Calu3 (cell line): ENCODE measurements around the gene LRRIQ3. TPM values are rescaled to one million over a fixed set of nuclear protein-coding genes. Genes with fewer than 3 reads are reported as not detected.
A peak's percentile ranks its signal among the peaks of the same experiment; 100 is the strongest.

ENCODE experiments used
- BruUV-seq: library from RNA; stranded (reverse); fragments of 400-500 nt; replicated peaks from 2 replicates; lab custom pipeline; 2021; lab: Mats Ljungman, UMichigan
- CTCF ChIA-PET: fragments of 300-600 bp; sonication (Branson Sonifier 250); formaldehyde crosslinking; loops from one replicate; lab custom pipeline; 2022; ENCODE audit warnings: antibody characterized with exemption; lab: Charles Lee
- DNase-seq: peaks from one replicate; pipeline ENCODE4 v3.0.0; 2022
- H3K27ac Mint-ChIP-seq: one replicate; pipeline ENCODE4 v1.8.0; 2022; ENCODE audit warnings: mixed read lengths; ENCODE audit not compliant: unreplicated experiment
- H3K27me3 Mint-ChIP-seq: one replicate; pipeline ENCODE4 v1.8.0; 2022; ENCODE audit warnings: mixed read lengths; ENCODE audit not compliant: unreplicated experiment
- H3K36me3 Mint-ChIP-seq: one replicate; pipeline ENCODE4 v1.8.0; 2022; ENCODE audit warnings: mild to moderate bottlenecking, moderate library complexity, mixed read lengths; ENCODE audit not compliant: insufficient read depth, unreplicated experiment
- H3K4me1 Mint-ChIP-seq: one replicate; pipeline ENCODE4 v1.8.0; 2022; ENCODE audit warnings: mild to moderate bottlenecking, low read depth, mixed read lengths; ENCODE audit not compliant: unreplicated experiment
- H3K4me3 Mint-ChIP-seq: one replicate; pipeline ENCODE4 v1.8.0; 2022; ENCODE audit warnings: mild to moderate bottlenecking, low read depth, moderate library complexity, mixed read lengths; ENCODE audit not compliant: unreplicated experiment
- H3K9me3 Mint-ChIP-seq: one replicate; pipeline ENCODE4 v1.8.0; 2022; ENCODE audit warnings: low read depth, mixed read lengths; ENCODE audit not compliant: unreplicated experiment
- CTCF ChIP-seq: fragments of 200-600 bp; IDR thresholded peaks from one replicate; pipeline ENCODE4 v1.8.0; 2022; ENCODE audit warnings: antibody characterized with exemption; ENCODE audit not compliant: unreplicated experiment
- intact Hi-C: fragments of 100-400 bp; cut with micrococcal nuclease; formaldehyde crosslinking; loops from one replicate; pipeline ENCODE4 v1.10.0; 2022; ENCODE audit not compliant: unreplicated experiment
- total RNA-seq: library from RNA; stranded (reverse); gene quantifications from 2 replicates; pipeline ENCODE4 v1.2.3, GENCODE V29; 2022

LRRIQ3 gene
- total RNA-seq, 1 experiment from 2014 or later, result 0.52 TPM

GRCh38 chr1:74199504-74199903 is 1.5 kb upstream of the LRRIQ3 start:
- Mint-ChIP-seq H3K27ac (no peak overlapping the region), H3K4me1 (no peaks in the 10 kb centered on the region), H3K9me3 (no peaks in the 10 kb centered on the region), H3K36me3 (peaks cover 18% of the 10 kb centered on the region), H3K27me3 (no peaks in the 10 kb centered on the region), H3K4me3 (no peak overlapping the region)
- CTCF ChIA-PET, result no interaction called here
- DNase-seq, result no peak
- BruUV-seq, result no TSS peak
- intact Hi-C loops, result loop anchor here (10.0 kb wide), 1 partner anchor 265 kb away; no protein-coding TSS in a partner anchor
- TF ChIP-seq CTCF, result no peak

GRCh38 chr1:74197255-74197654 is 721 bp downstream of the LRRIQ3 start:
- no peak for DNase-seq
- BruUV-seq, result no TSS peak
- peaks cover 18% of the 10 kb centered on the region for H3K36me3 Mint-ChIP-seq
- H3K4me1 Mint-ChIP-seq, result no peaks in the 10 kb centered on the region
- H3K9me3 Mint-ChIP-seq, result no peaks in the 10 kb centered on the region
- CTCF ChIA-PET, result no interaction called here
- intact Hi-C loops, result loop anchor here (10.0 kb wide), 1 partner anchor 268 kb away; no protein-coding TSS in a partner anchor
- peak overlapping the region; percentile 92 for H3K4me3 Mint-ChIP-seq
- peak overlapping the region; percentile 88 for H3K27ac Mint-ChIP-seq
- TF ChIP-seq CTCF, result no peak
- no peaks in the 10 kb centered on the region for H3K27me3 Mint-ChIP-seq

- no TSS peak for BruUV-seq
- CTCF ChIA-PET, result interaction anchor here (0.6 kb wide), 1 partner anchor 357 kb away, joined by 4 read pairs; no protein-coding TSS in a partner anchor
- TF ChIP-seq CTCF, result no peak
- Mint-ChIP-seq H3K4me1 (no peaks in the 10 kb centered on the region), H3K27ac (no peak overlapping the region), H3K27me3 (no peaks in the 10 kb centered on the region), H3K4me3 (no peak overlapping the region), H3K36me3 (peaks cover 18% of the 10 kb centered on the region), H3K9me3 (no peaks in the 10 kb centered on the region)
- intact Hi-C loops, result loop anchor here (10.0 kb wide), 1 partner anchor 269 kb away; no protein-coding TSS in a partner anchor
- no peak for DNase-seq
These were observed 2.6 kb downstream of the LRRIQ3 start for GRCh38 chr1:74195339-74195738.

- no peak for TF ChIP-seq CTCF
- intact Hi-C loops, result loop anchor here (10.0 kb wide), 1 partner anchor 271 kb away; no protein-coding TSS in a partner anchor
- Mint-ChIP-seq H3K9me3 (no peaks in the 10 kb centered on the region), H3K4me3 (no peak overlapping the region), H3K27ac (no peak overlapping the region), H3K4me1 (no peaks in the 10 kb centered on the region), H3K27me3 (no peaks in the 10 kb centered on the region), H3K36me3 (peaks cover 17% of the 10 kb centered on the region)
- BruUV-seq, result no TSS peak
- DNase-seq, result no peak
- CTCF ChIA-PET, result no interaction called here
These were observed 4.1 kb downstream of the LRRIQ3 start for GRCh38 chr1:74193908-74194307.
